Measurements from ENCODE around the gene WNT16. TPM values are rescaled to one million over a fixed set of nuclear protein-coding genes. Genes with fewer than 3 reads are reported as not detected.

WNT16 gene
- total and polyA plus RNA-seq, 2 experiments from 2014 or later, result 0.58 to 2.8 TPM

GRCh38 chr7:121351682-121352081 lies 22.9 kb downstream of the WNT16 start:
- Histone ChIP-seq H3K27ac (no peak overlapping the region), H3K79me2 (no peaks in the 10 kb centered on the region), H3K4me2 (no peak overlapping the region), H3K4me3 (no peak overlapping the region), H3K9me2 (replicated peaks; ENCODE audit: insufficient read depth) (no peaks in the 10 kb centered on the region), H3K36me3 (replicated peaks; ENCODE audit: insufficient read depth, low read depth) (no peaks in the 10 kb centered on the region), H4K20me1 (ENCODE audit: insufficient read depth, poor library complexity, severe bottlenecking) (no peaks in the 10 kb centered on the region), H3K9me3 (ENCODE audit: low read depth) (no peaks in the 10 kb centered on the region), H3K4me1 (ENCODE audit: insufficient read depth) (no peaks in the 10 kb centered on the region), H2AFZ (no peak overlapping the region), H3K27me3 (no peaks in the 10 kb centered on the region)
- no peak for TF ChIP-seq EZH2phosphoT487 (IDR thresholded peaks at IDR 0.05; ENCODE audit: low read depth, severe bottlenecking, unreplicated experiment)
- TF ChIP-seq EZH2 (IDR thresholded peaks at IDR 0.05; ENCODE audit: borderline replicate concordance), result no peak
- TF ChIP-seq CTCF (IDR thresholded peaks at IDR 0.05; ENCODE audit: poor library complexity), result no peak
- DNase-seq (ENCODE audit: low spot score), result no peak

GRCh38 chr7:121352323-121352722 lies 23.5 kb downstream of the WNT16 start:
- Histone ChIP-seq H3K27me3 (no peaks in the 10 kb centered on the region), H3K9me2 (replicated peaks; ENCODE audit: insufficient read depth) (no peaks in the 10 kb centered on the region), H4K20me1 (ENCODE audit: insufficient read depth, poor library complexity, severe bottlenecking) (no peaks in the 10 kb centered on the region), H3K4me3 (no peak overlapping the region), H3K4me1 (ENCODE audit: insufficient read depth) (no peaks in the 10 kb centered on the region), H3K79me2 (no peaks in the 10 kb centered on the region), H3K9me3 (ENCODE audit: low read depth) (no peaks in the 10 kb centered on the region), H3K36me3 (replicated peaks; ENCODE audit: insufficient read depth, low read depth) (no peaks in the 10 kb centered on the region), H3K27ac (no peak overlapping the region), H2AFZ (no peak overlapping the region), H3K4me2 (no peak overlapping the region)
- TF ChIP-seq CTCF (IDR thresholded peaks at IDR 0.05; ENCODE audit: poor library complexity) (no peak), EZH2 (IDR thresholded peaks at IDR 0.05; ENCODE audit: borderline replicate concordance) (no peak), EZH2phosphoT487 (IDR thresholded peaks at IDR 0.05; ENCODE audit: low read depth, severe bottlenecking, unreplicated experiment) (no peak)
- DNase-seq (ENCODE audit: low spot score), result no peak
- WGBS (ENCODE audit: low lambda C conversion rate, missing lambda C conversion rate), result 93% methylated on average over 3 of the region's 3 CpGs

- H3K4me1 ChIP-seq (ENCODE audit: insufficient read depth), result no peaks in the 10 kb centered on the region
- DNase-seq (ENCODE audit: low spot score), result no peak
- H3K27ac ChIP-seq, result no peak overlapping the region
- no peaks in the 10 kb centered on the region for H3K79me2 ChIP-seq
- no peaks in the 10 kb centered on the region for H4K20me1 ChIP-seq (ENCODE audit: insufficient read depth, poor library complexity, severe bottlenecking)
- TF ChIP-seq CTCF (IDR thresholded peaks at IDR 0.05; ENCODE audit: poor library complexity) (no peak), EZH2phosphoT487 (IDR thresholded peaks at IDR 0.05; ENCODE audit: low read depth, severe bottlenecking, unreplicated experiment) (no peak), EZH2 (IDR thresholded peaks at IDR 0.05; ENCODE audit: borderline replicate concordance) (no peak)
- H3K9me3 ChIP-seq (ENCODE audit: low read depth), result no peaks in the 10 kb centered on the region
- H3K36me3 ChIP-seq (replicated peaks; ENCODE audit: insufficient read depth, low read depth), result no peaks in the 10 kb centered on the region
- H3K27me3 ChIP-seq, result no peaks in the 10 kb centered on the region
- WGBS (ENCODE audit: low lambda C conversion rate, missing lambda C conversion rate), result 77% methylated on average over 2 of the region's 2 CpGs
- no peak overlapping the region for H3K4me2 ChIP-seq
- H2AFZ ChIP-seq, result no peak overlapping the region
- H3K4me3 ChIP-seq, result no peak overlapping the region
- H3K9me2 ChIP-seq (replicated peaks; ENCODE audit: insufficient read depth), result no peaks in the 10 kb centered on the region
Observed at GRCh38 chr7:121355574-121355973, 26.8 kb downstream of the WNT16 start.

- no peaks in the 10 kb centered on the region for H3K27me3 ChIP-seq
- H3K4me3 ChIP-seq, result no peak overlapping the region
- no peak overlapping the region for H3K4me2 ChIP-seq
- H3K9me2 ChIP-seq (replicated peaks; ENCODE audit: insufficient read depth), result no peaks in the 10 kb centered on the region
- DNase-seq (ENCODE audit: low spot score), result no peak
- H3K27ac ChIP-seq, result no peak overlapping the region
- no peak for TF ChIP-seq EZH2 (IDR thresholded peaks at IDR 0.05; ENCODE audit: borderline replicate concordance)
- no peak for TF ChIP-seq EZH2phosphoT487 (IDR thresholded peaks at IDR 0.05; ENCODE audit: low read depth, severe bottlenecking, unreplicated experiment)
- TF ChIP-seq CTCF (IDR thresholded peaks at IDR 0.05; ENCODE audit: poor library complexity), result no peak
- peaks cover 3% of the 10 kb centered on the region for H3K79me2 ChIP-seq
- no peaks in the 10 kb centered on the region for H3K9me3 ChIP-seq (ENCODE audit: low read depth)
- no peaks in the 10 kb centered on the region for H3K4me1 ChIP-seq (ENCODE audit: insufficient read depth)
- H2AFZ ChIP-seq, result no peak overlapping the region
- WGBS (ENCODE audit: low lambda C conversion rate, missing lambda C conversion rate), result 96% methylated on average over 5 of the region's 5 CpGs
- no peaks in the 10 kb centered on the region for H4K20me1 ChIP-seq (ENCODE audit: insufficient read depth, poor library complexity, severe bottlenecking)
- H3K36me3 ChIP-seq (replicated peaks; ENCODE audit: insufficient read depth, low read depth), result no peaks in the 10 kb centered on the region
Observed at GRCh38 chr7:121360564-121360963, 31.8 kb downstream of the WNT16 start.
